Pancreas (tissue), 10 donors: ENCODE data around the gene MTOR. TPM values are rescaled to one million over a fixed set of nuclear protein-coding genes. Genes with fewer than 3 reads are reported as not detected.
"Not testable (repeated sequence)": the region's sequence is repeated elsewhere in the genome, so short reads cannot be mapped to it uniquely, and the experiment has no call there.

Experiments
- ATAC-seq, 4 donors: fragments of 200-7000 bp; cut with Tn5 transposase; one replicate each; pipeline versions ENCODE4 v1.8.0 to v1.9.1; 2020; ENCODE audit warnings: mild to moderate bottlenecking in 4 of 4, moderate library complexity in 4 of 4
- DNase-seq, 6 donors: peaks; one replicate each; pipeline ENCODE4 v3.0.0-alpha.2; 2020
- FAIRE-seq: peaks from 2 replicates; lab custom pipeline; 2012; peaks lifted over from hg19 to GRCh38; lab: Jason Lieb, UNC
- H3K27ac ChIP-seq, 4 donors: fragments of 200-600 bp; sonication (generic); 1 replicate in 3 of 4; 2 replicates in 1 of 4; pipeline versions ENCODE4 v1.5.0 to v1.8.0; 2020
- H3K27me3 ChIP-seq, 4 donors: fragments of 200-600 bp; one replicate each; pipeline ENCODE4 v1.8.0; 2021
- H3K36me3 ChIP-seq, 3 donors: fragments of 200-600 bp; sonication (generic) in 1 of 3; one replicate each; pipeline versions ENCODE4 v1.5.0 to v1.8.0; 2020 to 2021
- H3K4me1 ChIP-seq, 3 donors: fragments of 200-600 bp; one replicate each; pipeline ENCODE4 v1.8.0; 2021
- H3K4me3 ChIP-seq, 4 donors: fragments of 200-600 bp; sonication (generic) in 2 of 4; one replicate each; pipeline versions ENCODE4 v1.5.0 to v1.8.0; 2020 to 2021
- H3K9me3 ChIP-seq, 4 donors: fragments of 200-600 bp; one replicate each; pipeline ENCODE4 v1.8.0; 2021
- WGBS, 2 donors: extraction: QIAGEN DNeasy Blood & Tissue Kit; methylation state at CpG; one replicate each; pipeline ENCODE4 v1.1.7; 2013; 5-methylcytosine and 5-hydroxymethylcytosine counted together
- intact Hi-C, 3 donors: fragments of 100-400 bp; cut with DNase I; formaldehyde crosslinking; loops; one replicate each; pipeline versions ENCODE4 v1.11.1 to v1.14.2; 2022
- polyA plus RNA-seq, 2 donors: library from polyadenylated mRNA; stranded (reverse); fragments of 200-250 nt; gene quantifications; one replicate each; pipeline ENCODE4 v1.2.3, GENCODE V29; 2013
- total RNA-seq, 6 donors: library from RNA; stranded (reverse); fragmentation: NEBNext Ultra II Directional in 4 of 6; extraction: Animal tissue kit (Norgen Biotek cat#: 25700) in 4 of 6; gene quantifications; one replicate each; pipeline versions ENCODE4 v1.2.1 to v1.2.4, GENCODE V29; 2021 to 2023
- TF ChIP-seq, protein P1 (sequence below), 4 donors: fragments of 200-600 bp; sonication (generic) in 3 of 4; IDR thresholded peaks; one replicate each; pipeline versions ENCODE4 v1.5.0 to v1.8.0; 2021; ENCODE audit warnings: antibody characterized with exemption in 4 of 4
- donor health status: healthy with polysubstance abuse.
- donor health status: DM: no; HTN: no; CAD: no; lungs with moderate emphysema.
- donor health status: DM: no; HTN: no; CAD: no.
- donor health status: control.
- donor health status: control.
- donor health status: Bipolar disorder and iron deficiency.
- donor health status: DM: yes; HTN: yes; CAD: no.
- donor health status: DM: no; HTN: no; CAD: no.
- donor health status: DM: no; HTN: no; CAD: no.
- donor health status: DM: yes; HTN: yes; CAD: no.

Gene MTOR
- total and polyA plus RNA-seq, 8 donors = 11.9 to 22.6 (median 15.8) TPM

DNA sequence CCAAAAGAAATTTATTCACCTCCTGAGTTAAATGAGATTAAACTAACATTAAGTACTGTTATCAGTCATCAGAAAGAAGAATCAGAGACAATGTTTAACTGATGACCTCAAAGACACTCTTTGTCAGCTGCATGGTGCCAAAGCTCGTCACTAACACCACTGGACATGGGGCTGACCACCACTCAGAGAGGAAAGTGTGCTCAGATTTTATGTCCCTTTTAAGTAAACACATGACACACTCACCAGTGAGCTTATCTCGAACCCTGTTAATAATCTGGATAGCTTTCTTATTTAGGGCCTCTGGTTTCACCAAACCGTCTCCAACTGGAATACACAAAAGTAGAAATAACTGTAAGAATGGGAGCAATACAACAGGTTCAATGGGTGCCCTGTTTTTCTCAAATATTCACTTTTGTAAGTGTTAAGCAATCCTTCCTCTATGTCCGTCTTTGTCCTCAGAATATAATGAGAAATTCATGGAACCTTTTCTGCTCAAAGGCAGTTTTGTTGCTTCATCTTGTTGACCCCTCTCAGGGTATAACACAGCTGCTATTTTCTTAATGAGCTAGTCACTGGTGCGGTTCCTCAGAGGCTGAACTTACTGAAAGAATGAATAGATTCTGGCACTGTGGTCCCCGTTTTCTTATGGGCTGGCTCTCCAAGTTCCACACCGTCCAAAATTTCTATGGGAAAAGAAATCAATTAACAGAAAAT lies 153.1 kb downstream of the MTOR start:
- Histone ChIP-seq H3K27me3 (no peaks in the 10 kb centered on the region), H3K36me3 (peaks cover 0 to 39% (median 21%) of the 10 kb centered on the region in 3 donors), H3K9me3 (no peaks in the 10 kb centered on the region), H3K4me1 (no peaks in the 10 kb centered on the region), H3K27ac (no peak overlapping the region), H3K4me3 (no peak overlapping the region)
- FAIRE-seq (no peak), ATAC-seq (no peak), DNase-seq (no peak)
- WGBS, 2 donors = 81 to 86% methylated on average over 7 of the region's 7 CpGs
- intact Hi-C loops = no loop called here
- TF ChIP-seq, protein P1, sequence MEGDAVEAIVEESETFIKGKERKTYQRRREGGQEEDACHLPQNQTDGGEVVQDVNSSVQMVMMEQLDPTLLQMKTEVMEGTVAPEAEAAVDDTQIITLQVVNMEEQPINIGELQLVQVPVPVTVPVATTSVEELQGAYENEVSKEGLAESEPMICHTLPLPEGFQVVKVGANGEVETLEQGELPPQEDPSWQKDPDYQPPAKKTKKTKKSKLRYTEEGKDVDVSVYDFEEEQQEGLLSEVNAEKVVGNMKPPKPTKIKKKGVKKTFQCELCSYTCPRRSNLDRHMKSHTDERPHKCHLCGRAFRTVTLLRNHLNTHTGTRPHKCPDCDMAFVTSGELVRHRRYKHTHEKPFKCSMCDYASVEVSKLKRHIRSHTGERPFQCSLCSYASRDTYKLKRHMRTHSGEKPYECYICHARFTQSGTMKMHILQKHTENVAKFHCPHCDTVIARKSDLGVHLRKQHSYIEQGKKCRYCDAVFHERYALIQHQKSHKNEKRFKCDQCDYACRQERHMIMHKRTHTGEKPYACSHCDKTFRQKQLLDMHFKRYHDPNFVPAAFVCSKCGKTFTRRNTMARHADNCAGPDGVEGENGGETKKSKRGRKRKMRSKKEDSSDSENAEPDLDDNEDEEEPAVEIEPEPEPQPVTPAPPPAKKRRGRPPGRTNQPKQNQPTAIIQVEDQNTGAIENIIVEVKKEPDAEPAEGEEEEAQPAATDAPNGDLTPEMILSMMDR (IDR thresholded peaks at IDR 0.05) = no peak

DNA sequence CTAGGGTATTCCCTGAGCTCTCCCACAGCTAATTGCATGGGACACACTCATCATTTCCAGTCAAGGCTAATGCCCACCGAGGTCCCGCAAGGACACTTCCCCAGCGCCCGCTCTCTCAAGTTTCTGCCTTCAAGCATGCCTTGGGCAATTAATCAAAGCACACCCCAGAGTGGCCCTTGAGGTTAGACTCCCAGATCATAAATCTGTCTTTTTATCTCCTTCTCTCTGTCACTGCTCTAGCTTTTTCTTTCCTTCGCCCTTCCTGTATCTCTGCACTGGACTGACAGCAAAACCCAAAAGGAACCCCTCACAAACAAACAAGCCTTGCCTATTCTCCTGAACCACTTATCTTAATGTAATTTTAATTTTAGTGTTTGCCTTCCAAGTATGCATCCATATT lies 154.8 kb downstream of the MTOR start:
- intact Hi-C loops = no loop called here
- ATAC-seq = no peak
- peaks cover 0 to 31% (median 14%) of the 10 kb centered on the region in 3 donors for H3K36me3 ChIP-seq

DNA sequence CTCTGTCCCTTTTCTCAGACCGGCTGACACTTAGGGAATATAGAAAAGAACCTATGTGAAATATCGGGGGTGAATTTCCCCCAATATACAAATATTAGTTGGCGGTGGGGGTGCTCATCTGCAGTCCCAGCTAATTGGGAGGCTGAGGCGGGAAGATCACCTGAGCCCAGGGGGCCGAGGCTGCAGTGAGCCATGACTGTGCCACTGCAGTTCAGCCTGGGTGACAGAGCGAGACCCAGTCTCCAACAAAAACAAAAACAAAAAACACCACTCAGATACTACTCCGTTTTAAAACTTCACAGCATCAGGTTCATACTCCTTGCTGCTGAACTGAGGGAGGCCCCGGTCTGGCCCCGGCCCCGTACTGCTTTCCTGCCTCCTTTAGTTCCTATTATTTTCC lies 156.8 kb downstream of the MTOR start:
- intact Hi-C loops = no loop called here
- whole genome bisulfite sequencing, 2 donors = 94 to 97% methylated on average over 10 of the region's 10 CpGs
- no peaks in the 10 kb centered on the region for H3K9me3 ChIP-seq
- no peaks in the 10 kb centered on the region for H3K4me1 ChIP-seq
- H3K27ac ChIP-seq = no peak overlapping the region
- H3K27me3 ChIP-seq = no peaks in the 10 kb centered on the region
- peaks cover 0 to 31% (median 14%) of the 10 kb centered on the region in 3 donors for H3K36me3 ChIP-seq
- DNase-seq (no peak), FAIRE-seq (no peak), ATAC-seq (no peak)
- H3K4me3 ChIP-seq = no peak overlapping the region
- TF ChIP-seq, protein P1 (IDR thresholded peaks at IDR 0.05) = no peak

More for the DNA sequence above, 154.8 kb downstream of the MTOR start:
- FAIRE-seq = no peak
- Histone ChIP-seq H3K4me3 (no peak overlapping the region), H3K4me1 (no peaks in the 10 kb centered on the region), H3K9me3 (no peaks in the 10 kb centered on the region), H3K27me3 (no peaks in the 10 kb centered on the region), H3K27ac (no peak overlapping the region)
- TF ChIP-seq, protein P1 (IDR thresholded peaks at IDR 0.05) = no peak
- DNase-seq = no peak
- 91 to 95% methylated on average over 5 of the region's 5 CpGs for WGBS, 2 donors

DNA sequence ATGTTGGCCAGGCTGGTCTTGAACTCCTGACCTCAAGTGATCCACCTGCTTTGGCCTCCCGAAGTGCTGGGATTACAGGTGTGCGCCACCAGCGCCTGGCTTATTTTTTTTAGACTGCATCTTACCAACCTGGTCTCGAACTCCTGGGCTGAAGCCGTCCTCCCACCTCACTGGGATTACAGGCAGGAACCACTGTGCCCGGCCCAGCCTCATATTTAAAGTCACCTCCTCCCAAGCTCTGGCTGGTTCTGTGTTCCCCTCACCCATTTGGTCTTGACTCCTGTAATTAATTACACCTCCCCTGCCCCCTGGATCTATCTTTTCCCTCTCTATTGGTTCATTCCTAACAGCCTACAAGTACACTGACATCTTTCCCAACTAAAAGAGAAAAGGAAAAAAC lies 161.0 kb downstream of the MTOR start:
- TF ChIP-seq, protein P1 (IDR thresholded peaks at IDR 0.05) = no peak
- DNase-seq = no peak

DNA sequence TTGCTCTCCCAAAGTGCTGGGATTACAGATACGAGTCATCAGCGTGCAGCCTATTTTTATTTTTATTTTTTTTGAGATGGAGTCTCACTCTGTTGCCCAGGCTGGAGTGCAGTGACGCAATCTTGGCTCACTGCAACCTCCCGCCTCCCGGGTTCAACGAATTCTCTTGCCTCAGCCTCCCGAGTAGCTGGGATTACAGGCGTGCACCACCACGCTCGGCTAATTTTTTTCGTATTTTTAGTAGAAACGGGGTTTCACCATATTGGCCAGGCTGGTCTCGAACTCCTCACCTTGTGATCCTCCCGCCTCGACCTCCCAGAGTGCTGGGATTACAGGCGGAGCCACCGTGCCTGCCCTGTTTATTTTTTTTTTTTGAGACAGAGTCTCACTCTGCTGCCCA lies 161.5 kb downstream of the MTOR start:
- H3K4me1 ChIP-seq, H3K27ac ChIP-seq, H3K9me3 ChIP-seq, intact Hi-C loops, H3K27me3 ChIP-seq, DNase-seq, ATAC-seq, H3K36me3 ChIP-seq, FAIRE-seq, H3K4me3 ChIP-seq: not testable (repeated sequence)
- WGBS, 2 donors = 90 to 91% methylated on average over 17 of the region's 17 CpGs

More for the DNA sequence above, 161.0 kb downstream of the MTOR start:
- H3K4me1 ChIP-seq = peaks cover 0 to 10% (median 7%) of the 10 kb centered on the region in 3 donors
- no peak overlapping the region for H3K27ac ChIP-seq
- H3K27me3 ChIP-seq = no peaks in the 10 kb centered on the region
- no peak overlapping the region for H3K4me3 ChIP-seq
- intact Hi-C loops = no loop called here
- no peak for FAIRE-seq
- ATAC-seq = no peak
- peaks cover 0 to 6% (median 1%) of the 10 kb centered on the region in 3 donors for H3K36me3 ChIP-seq
- no peaks in the 10 kb centered on the region for H3K9me3 ChIP-seq
- WGBS, 2 donors = 82 to 84% methylated on average over 6 of the region's 6 CpGs
